WTC11 (cell line): Measurements from ENCODE around the gene COQ9. TPM values are rescaled to one million over a fixed set of nuclear protein-coding genes. Genes with fewer than 3 reads are reported as not detected.

Experiments
- ATAC-seq: fragments of 200-7000 bp; cut with Tn5 transposase; 2 replicates; pipeline ENCODE4 v1.10.0; 2021; ENCODE audit warnings: mild to moderate bottlenecking, moderate library complexity
- CTCF ChIA-PET: fragments of 300-600 bp; sonication (Branson Sonifier 250); formaldehyde crosslinking; loops from one replicate; lab custom pipeline; 2021; ENCODE audit warnings: antibody characterized with exemption; lab: Charles Lee
- POLR2A ChIA-PET: fragments of 350-600 bp; sonication (Branson Sonifier 250); formaldehyde crosslinking; loops from one replicate; lab custom pipeline; 2021; ENCODE audit warnings: antibody characterized with exemption; lab: Charles Lee
- DNase-seq: peaks from one replicate; pipeline ENCODE4 v3.0.0; 2021; ENCODE audit warnings: low spot score
- H3K27ac Mint-ChIP-seq: 2 replicates; pipeline ENCODE4 v1.8.0; 2021; ENCODE audit warnings: mixed read lengths
- H3K27me3 Mint-ChIP-seq: 2 replicates; pipeline ENCODE4 v1.8.0; 2021; ENCODE audit warnings: low read depth, mild to moderate bottlenecking, moderate library complexity, mixed read lengths
- H3K36me3 Mint-ChIP-seq: 2 replicates; pipeline ENCODE4 v1.8.0; 2021; ENCODE audit warnings: mixed read lengths
- H3K4me1 Mint-ChIP-seq: 2 replicates; pipeline ENCODE4 v1.8.0; 2022; ENCODE audit warnings: mixed read lengths
- H3K4me3 Mint-ChIP-seq: 2 replicates; pipeline ENCODE4 v1.8.0; 2021; ENCODE audit warnings: mild to moderate bottlenecking, moderate library complexity, mixed read lengths
- H3K9me3 Mint-ChIP-seq: 2 replicates; pipeline ENCODE4 v1.8.0; 2021; ENCODE audit warnings: mixed read lengths
- ATF2 ChIP-seq: sonication (generic); formaldehyde crosslinking; IDR thresholded peaks from 2 replicates; pipeline ENCODE4 v1.8.1; 2022; ENCODE audit warnings: low read depth, missing genetic modification reagents, borderline replicate concordance
- CBFB ChIP-seq: sonication (generic); formaldehyde crosslinking; IDR thresholded peaks from 2 replicates; pipeline ENCODE4 v1.8.1; 2022; ENCODE audit warnings: mild to moderate bottlenecking, low read depth, missing genetic modification reagents
- E2F4 ChIP-seq: sonication (generic); formaldehyde crosslinking; IDR thresholded peaks from 2 replicates; pipeline ENCODE4 v1.8.1; 2022; ENCODE audit warnings: low read depth, mild to moderate bottlenecking, moderate library complexity, missing genetic modification reagents, borderline replicate concordance
- E2F5 ChIP-seq: sonication (generic); formaldehyde crosslinking; IDR thresholded peaks from 2 replicates; pipeline ENCODE4 v1.8.1; 2022; ENCODE audit warnings: mild to moderate bottlenecking, moderate library complexity, missing genetic modification reagents
- GRHL2 ChIP-seq: fragments of 250-450 bp; sonication (Bioruptor Pico); IDR thresholded peaks from 2 replicates; pipeline ENCODE4 v1.8.0; 2022; ENCODE audit warnings: mild to moderate bottlenecking, moderate library complexity; ENCODE audit not compliant: insufficient replicate concordance, severe bottlenecking
- NFATC4 ChIP-seq: fragments of 250-450 bp; sonication (Bioruptor Pico); IDR thresholded peaks from 2 replicates; pipeline ENCODE4 v1.9.0; 2021; ENCODE audit warnings: mild to moderate bottlenecking
- NFE2L1 ChIP-seq: sonication (generic); formaldehyde crosslinking; IDR thresholded peaks from 2 replicates; pipeline ENCODE4 v1.8.1; 2023; ENCODE audit warnings: missing genetic modification reagents
- NFYB ChIP-seq: sonication (generic); formaldehyde crosslinking; conservative IDR thresholded peaks from 2 replicates; pipeline ENCODE4 v1.8.0; 2022; ENCODE audit warnings: low read depth, missing genetic modification reagents
- RELA ChIP-seq: sonication (generic); formaldehyde crosslinking; IDR thresholded peaks from 2 replicates; pipeline ENCODE4 v1.8.1; 2022; ENCODE audit warnings: missing genetic modification reagents, mild to moderate bottlenecking, borderline replicate concordance
- RORB ChIP-seq: fragments of 250-450 bp; sonication (Bioruptor Pico); IDR thresholded peaks from 2 replicates; pipeline ENCODE4 v1.9.0; 2021; ENCODE audit warnings: mild to moderate bottlenecking
- SMAD4 ChIP-seq: sonication (generic); formaldehyde crosslinking; IDR thresholded peaks from 2 replicates; pipeline ENCODE4 v1.8.0; 2022; ENCODE audit warnings: mild to moderate bottlenecking, missing genetic modification reagents
- SOX15 ChIP-seq: fragments of 250-450 bp; sonication (Bioruptor Pico); IDR thresholded peaks from 2 replicates; pipeline ENCODE4 v1.9.0; 2021; ENCODE audit warnings: mild to moderate bottlenecking
- TCF7 ChIP-seq: sonication (generic); formaldehyde crosslinking; IDR thresholded peaks from 2 replicates; pipeline ENCODE4 v1.8.0; 2022; ENCODE audit warnings: mild to moderate bottlenecking, low read depth, missing genetic modification reagents, moderate library complexity
- ZBTB21 ChIP-seq: sonication (generic); formaldehyde crosslinking; IDR thresholded peaks from 2 replicates; pipeline ENCODE4 v1.8.1; 2023; ENCODE audit warnings: mild to moderate bottlenecking, missing genetic modification reagents, borderline replicate concordance
- ZBTB43 ChIP-seq: sonication (generic); formaldehyde crosslinking; IDR thresholded peaks from 2 replicates; pipeline ENCODE4 v1.8.1; 2023; ENCODE audit warnings: mild to moderate bottlenecking, missing genetic modification reagents
- ZNF121 ChIP-seq: sonication (generic); formaldehyde crosslinking; IDR thresholded peaks from 2 replicates; pipeline ENCODE4 v1.8.0; 2023; ENCODE audit warnings: missing genetic modification reagents
- ZNF317 ChIP-seq: sonication (generic); formaldehyde crosslinking; IDR thresholded peaks from 2 replicates; pipeline ENCODE4 v1.8.1; 2023; ENCODE audit warnings: low read depth, mild to moderate bottlenecking, moderate library complexity, missing genetic modification reagents, borderline replicate concordance
- ZNF396 ChIP-seq: fragments of 250-450 bp; sonication (Bioruptor Pico); IDR thresholded peaks from 2 replicates; pipeline ENCODE4 v1.8.0; 2021; ENCODE audit warnings: mild to moderate bottlenecking, moderate library complexity, borderline replicate concordance
- ZNF671 ChIP-seq: fragments of 250-450 bp; sonication (Bioruptor Pico); IDR thresholded peaks from 2 replicates; pipeline ENCODE4 v1.8.0; 2021; ENCODE audit warnings: mild to moderate bottlenecking
- total RNA-seq: library from RNA; stranded (reverse); gene quantifications from 3 replicates; pipeline ENCODE4 v1.2.3, GENCODE V29; 2021

The COQ9 gene
- total RNA-seq, 1 experiment from 2014 or later = 39.2 TPM

- no peak for TF ChIP-seq NFATC4 (CRISPR knock-in tag)
- TF ChIP-seq ZBTB43 (CRISPR knock-in tag) = no peak
Observed at GRCh38 chr16:57507136-57508034, 60.1 kb downstream of the COQ9 start (continued).

GRCh38 chr16:57508035-57508425 is 60.8 kb downstream of the COQ9 start:
- no peak overlapping the region for H3K4me3 Mint-ChIP-seq
- H3K27me3 Mint-ChIP-seq = no peaks in the 10 kb centered on the region
- CTCF ChIA-PET = interaction anchor here (1.0 to 5.3 kb wide), 4 partner anchors 10 to 91 kb away, joined by 3 to 46 read pairs (median 4); partner anchors contain the start of genes DOK4 and POLR2C
- DNase-seq = no peak
- H3K27ac Mint-ChIP-seq = no peak overlapping the region
- no peak for TF ChIP-seq RELA (CRISPR knock-in tag)
- no peak for TF ChIP-seq ZNF317 (CRISPR knock-in tag)
- no peak for TF ChIP-seq SOX15 (CRISPR knock-in tag)
- ATAC-seq = peak; percentile 27
- POLR2A ChIA-PET = no interaction called here
- no peaks in the 10 kb centered on the region for H3K36me3 Mint-ChIP-seq
- peaks cover 15% of the 10 kb centered on the region for H3K4me1 Mint-ChIP-seq
- H3K9me3 Mint-ChIP-seq = no peaks in the 10 kb centered on the region

- Mint-ChIP-seq H3K4me3 (no peak overlapping the region), H3K9me3 (no peaks in the 10 kb centered on the region), H3K4me1 (peaks cover 12% of the 10 kb centered on the region), H3K27me3 (no peaks in the 10 kb centered on the region), H3K36me3 (no peaks in the 10 kb centered on the region), H3K27ac (no peak overlapping the region)
- POLR2A ChIA-PET = no interaction called here
- no peak for DNase-seq
- CTCF ChIA-PET = interaction anchor here (0.8 to 5.3 kb wide), 5 partner anchors 9 to 47 kb away, joined by 3 to 46 read pairs (median 4); partner anchors contain the start of gene POLR2C
- TF ChIP-seq TCF7 (CRISPR knock-in tag) (no peak), ZNF121 (CRISPR knock-in tag) (no peak), NFYB (CRISPR knock-in tag) (no peak), E2F4 (CRISPR knock-in tag) (no peak), RORB (CRISPR knock-in tag) (no peak)
- ATAC-seq = no peak
Observed at GRCh38 chr16:57509231-57509923, 62.1 kb downstream of the COQ9 start.

- ATAC-seq (no peak), DNase-seq (no peak)
- Mint-ChIP-seq H3K36me3 (no peaks in the 10 kb centered on the region), H3K4me1 (peaks cover 14% of the 10 kb centered on the region), H3K4me3 (no peak overlapping the region), H3K9me3 (no peaks in the 10 kb centered on the region), H3K27ac (no peak overlapping the region), H3K27me3 (no peaks in the 10 kb centered on the region)
- POLR2A ChIA-PET = no interaction called here
- CTCF ChIA-PET = interaction anchor here (0.6 to 5.3 kb wide), 7 partner anchors 8 to 171 kb away, joined by 3 to 46 read pairs (median 3); partner anchors contain the start of gene POLR2C
- TF ChIP-seq E2F5 (CRISPR knock-in tag) = no peak
- TF ChIP-seq ZNF671 (CRISPR knock-in tag) = no peak
- TF ChIP-seq RELA (CRISPR knock-in tag) = no peak
- no peak for TF ChIP-seq ZNF396
- TF ChIP-seq ATF2 = no peak
- no peak for TF ChIP-seq NFE2L1 (CRISPR knock-in tag)
- no peak for TF ChIP-seq ZNF317 (CRISPR knock-in tag)
- no peak for TF ChIP-seq ZBTB21 (CRISPR knock-in tag)
- no peak for TF ChIP-seq SMAD4
- no peak for TF ChIP-seq CBFB (CRISPR knock-in tag)
- TF ChIP-seq GRHL2 (CRISPR knock-in tag) = no peak
- no peak for TF ChIP-seq ZNF121 (CRISPR knock-in tag)
- TF ChIP-seq ZBTB43 (CRISPR knock-in tag) = no peak
- TF ChIP-seq SOX15 (CRISPR knock-in tag) = no peak
Observed at GRCh38 chr16:57510016-57510871, 63.0 kb downstream of the COQ9 start.
